NCI-H1092 (cell line): Measurements from ENCODE around the gene PRKACA.

ENCODE experiments used
- DNase-seq: peaks from one replicate; lab custom pipeline; 2025; lab: John Stamatoyannopoulos, UW

Gene PRKACA

GRCh38 chr19:14091813-14092462 is 25.6 kb downstream of the PRKACA start:
- no peak for DNase-seq

DNA sequence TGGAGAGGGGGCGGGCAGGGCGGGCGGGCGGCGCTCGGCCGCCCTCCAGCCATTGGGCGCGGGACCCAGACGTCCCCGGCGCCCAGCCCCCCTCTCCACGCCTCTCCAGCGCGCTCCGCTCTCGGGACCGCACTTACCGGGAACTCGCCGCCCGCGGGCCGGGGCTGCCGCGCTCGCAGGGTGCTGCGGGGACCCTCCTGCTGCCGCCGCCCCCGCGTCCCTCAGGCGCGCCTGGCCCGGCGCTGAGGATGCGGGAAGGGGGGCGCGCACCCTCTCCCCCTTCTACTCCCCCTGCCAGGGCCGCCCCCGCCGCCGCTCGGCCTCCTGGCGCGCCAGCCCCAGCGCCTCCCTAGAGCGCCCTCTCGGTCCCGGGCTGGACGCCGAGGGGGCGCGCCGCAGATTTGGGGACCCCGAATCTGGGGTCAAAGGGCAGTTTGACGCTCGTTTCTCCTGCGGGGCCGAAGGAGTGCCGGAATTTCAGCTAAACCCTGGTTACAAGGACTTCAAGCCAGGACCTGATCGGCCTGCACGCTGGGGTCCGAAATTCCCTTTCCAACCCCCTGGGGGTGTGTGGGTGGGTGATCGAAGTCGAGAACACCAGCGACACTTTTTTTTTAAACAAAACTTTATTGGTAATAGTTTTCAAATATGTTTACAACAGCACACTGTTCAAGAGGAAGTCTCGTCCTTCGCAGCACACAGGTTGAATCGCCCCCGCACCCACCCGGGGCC is 26.3 kb downstream of the PRKACA start:
- DNase-seq: peak; percentile 73

GRCh38 chr19:14090509-14091080 is 27.0 kb downstream of the PRKACA start, which contains the start of gene SAMD1:
SAMD1 (minus strand) TSS chr19:14090751.
- peak; percentile 73 for DNase-seq

DNA sequence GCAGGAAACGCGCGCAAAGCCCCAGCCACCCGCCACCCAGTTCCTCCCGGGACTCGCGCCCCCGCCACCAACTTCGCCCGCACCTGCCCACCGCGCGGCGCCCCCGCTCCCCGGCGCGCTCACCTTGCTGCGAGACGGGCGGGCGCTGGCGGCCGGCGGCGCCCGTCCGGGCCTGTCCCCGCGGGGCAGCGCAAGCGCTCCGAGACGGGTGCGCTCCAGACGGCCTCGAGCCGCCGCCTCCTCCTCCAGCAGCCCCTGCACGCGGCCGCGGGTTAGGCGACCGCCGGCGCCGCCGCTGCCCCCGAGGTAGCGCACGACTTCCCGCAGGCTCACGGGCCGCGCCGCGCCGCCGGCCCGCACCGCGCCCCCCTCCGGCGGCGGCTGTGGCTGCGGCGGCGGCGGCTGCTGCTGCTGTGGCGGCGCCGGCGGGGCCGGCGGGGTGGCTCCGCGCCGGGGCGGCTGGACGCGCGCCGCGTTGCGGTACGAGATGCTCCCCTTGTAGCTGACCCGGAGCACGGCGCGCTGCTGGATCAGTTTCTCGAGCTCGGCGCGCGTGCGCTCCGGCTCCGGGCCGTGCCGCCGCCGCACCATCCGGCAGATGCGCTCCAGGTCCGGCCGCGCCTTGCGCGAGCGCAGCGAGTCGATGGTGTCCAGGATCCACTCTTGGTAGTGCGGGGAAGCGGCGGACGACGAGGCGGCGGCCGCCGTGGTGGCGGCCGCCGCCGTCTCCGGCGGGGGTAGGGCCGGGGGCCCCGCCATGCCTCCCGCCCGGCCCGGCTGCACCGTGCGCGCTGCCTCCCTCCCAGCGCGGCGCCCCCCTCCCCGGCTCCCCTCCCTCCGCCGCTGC is 27.7 kb downstream of the PRKACA start:
- peak; percentile 15 for DNase-seq

- DNase-seq: no peak
Measured at GRCh38 chr19:14089412-14089661, 28.2 kb downstream of the PRKACA start.

GRCh38 chr19:14088634-14089411 is 28.7 kb downstream of the PRKACA start:
- no peak for DNase-seq

DNA sequence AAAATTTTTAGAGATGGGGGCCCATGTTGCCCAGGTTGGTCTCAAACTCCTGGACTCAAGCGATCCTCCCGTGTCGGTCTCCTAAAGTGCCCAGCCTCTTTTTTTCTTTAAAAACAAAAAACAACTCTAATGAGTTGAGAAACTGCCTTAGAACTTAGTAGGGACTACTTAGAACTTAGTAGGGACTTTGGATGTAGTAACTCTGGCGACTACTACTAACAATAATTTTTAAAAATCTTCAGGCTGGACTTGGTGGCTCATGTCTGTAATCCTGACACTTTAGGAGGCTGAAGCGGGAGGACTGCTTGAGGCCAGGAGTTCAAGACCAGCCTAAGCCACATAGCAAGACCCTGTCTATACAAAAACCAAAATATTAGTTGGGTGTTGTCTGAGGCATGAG is 31.5 kb downstream of the PRKACA start:
- DNase-seq: no peak

DNA sequence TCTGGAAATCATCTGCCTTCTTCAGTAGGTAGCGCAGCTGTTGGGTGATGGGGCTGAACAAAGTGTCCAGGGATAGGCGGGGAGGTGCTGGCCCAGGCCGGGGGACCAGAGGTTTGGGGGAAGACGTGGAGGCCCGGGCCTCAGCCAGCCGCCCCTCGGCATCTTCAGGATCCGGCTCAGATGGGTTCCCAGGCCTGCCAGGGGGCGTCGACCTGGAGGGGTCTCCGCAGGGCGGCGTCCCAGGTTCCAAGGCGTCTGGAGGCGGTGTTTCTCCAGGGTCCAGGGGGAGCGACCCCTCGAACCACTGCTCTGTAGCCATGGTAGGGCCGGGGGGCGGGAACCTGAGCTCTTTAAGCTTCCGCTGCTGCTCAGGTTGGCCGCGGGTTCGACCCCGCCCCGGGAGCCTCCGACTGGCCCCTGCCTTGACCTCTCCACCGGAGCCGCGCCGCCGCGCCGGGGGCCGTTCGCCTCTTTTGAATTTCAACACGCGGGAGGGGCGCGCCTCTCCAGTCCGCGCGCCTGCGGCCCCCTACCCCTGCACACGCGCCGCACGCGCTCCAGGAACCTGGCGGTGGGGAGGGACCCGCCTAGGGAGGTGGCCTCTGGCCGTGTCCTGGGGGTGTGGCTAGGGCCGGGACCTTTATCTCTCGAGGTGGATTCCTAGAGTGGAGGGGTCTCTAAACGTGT is 32.1 kb downstream of the PRKACA start, which contains the start of gene C19orf67:
Gene C19orf67, minus strand, starts transcription at position 475 of the 687 bp plus-strand sequence. Its CDS starts 156 bp downstream, at position 319.
- DNase-seq: no peak

DNA sequence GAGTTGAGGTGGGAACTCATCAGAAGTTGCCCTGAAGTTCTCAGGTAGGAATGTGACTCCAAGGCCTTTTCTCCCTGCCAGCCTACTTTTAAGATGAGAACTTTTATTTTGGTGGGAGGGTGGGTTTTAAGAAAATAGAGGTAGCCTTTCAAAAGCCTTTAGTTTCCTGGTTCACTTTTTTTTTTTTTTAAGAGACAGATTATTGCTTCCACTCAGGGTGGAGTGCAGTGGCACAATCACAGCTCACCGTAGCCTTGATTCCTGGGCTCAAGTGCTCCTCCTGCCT is 34.9 kb downstream of the PRKACA start:
- DNase-seq: no peak

DNA sequence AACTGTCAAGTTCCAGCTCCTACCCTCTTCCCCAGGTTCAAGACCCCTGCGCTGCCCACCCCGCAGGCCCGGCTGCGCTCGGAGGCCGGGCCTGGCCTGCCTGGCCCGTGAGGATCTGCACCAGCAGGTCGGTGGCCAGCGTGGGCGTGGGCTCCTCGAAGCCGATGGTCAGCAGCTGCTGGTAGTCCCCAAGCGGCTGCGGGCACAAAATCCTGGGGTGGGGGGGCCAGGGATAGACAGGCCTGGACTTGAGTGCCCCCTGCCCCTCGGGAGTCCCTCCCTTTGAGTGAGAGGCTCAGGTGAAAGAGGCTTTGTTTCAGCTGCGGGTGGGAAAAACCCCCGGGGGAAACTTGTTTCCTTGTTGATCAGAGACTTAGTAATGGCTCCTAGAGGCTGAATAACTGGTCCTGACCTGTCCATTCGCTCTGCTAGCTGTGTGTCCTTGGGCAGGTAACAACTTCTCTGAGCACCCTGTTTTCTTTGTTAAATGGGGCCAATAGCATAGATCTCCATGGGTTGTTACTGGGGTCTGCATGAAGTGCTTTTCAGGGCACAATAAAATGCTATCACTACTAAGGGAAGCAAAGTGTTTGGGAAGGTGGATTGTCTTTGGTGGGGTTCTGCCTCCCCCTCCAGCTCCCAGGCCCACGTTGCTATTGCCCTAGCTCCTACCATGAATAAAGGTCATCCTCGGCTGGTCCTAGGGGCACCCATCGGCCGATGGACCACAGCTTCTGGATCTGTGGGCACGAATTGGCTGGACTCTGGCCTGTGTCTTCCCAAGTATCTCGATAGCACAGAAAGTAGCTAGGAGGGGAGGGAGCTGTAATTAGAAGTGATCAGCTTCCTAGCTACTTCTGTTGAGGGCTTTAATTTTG is 35.5 kb downstream of the PRKACA start:
- no peak for DNase-seq

DNA sequence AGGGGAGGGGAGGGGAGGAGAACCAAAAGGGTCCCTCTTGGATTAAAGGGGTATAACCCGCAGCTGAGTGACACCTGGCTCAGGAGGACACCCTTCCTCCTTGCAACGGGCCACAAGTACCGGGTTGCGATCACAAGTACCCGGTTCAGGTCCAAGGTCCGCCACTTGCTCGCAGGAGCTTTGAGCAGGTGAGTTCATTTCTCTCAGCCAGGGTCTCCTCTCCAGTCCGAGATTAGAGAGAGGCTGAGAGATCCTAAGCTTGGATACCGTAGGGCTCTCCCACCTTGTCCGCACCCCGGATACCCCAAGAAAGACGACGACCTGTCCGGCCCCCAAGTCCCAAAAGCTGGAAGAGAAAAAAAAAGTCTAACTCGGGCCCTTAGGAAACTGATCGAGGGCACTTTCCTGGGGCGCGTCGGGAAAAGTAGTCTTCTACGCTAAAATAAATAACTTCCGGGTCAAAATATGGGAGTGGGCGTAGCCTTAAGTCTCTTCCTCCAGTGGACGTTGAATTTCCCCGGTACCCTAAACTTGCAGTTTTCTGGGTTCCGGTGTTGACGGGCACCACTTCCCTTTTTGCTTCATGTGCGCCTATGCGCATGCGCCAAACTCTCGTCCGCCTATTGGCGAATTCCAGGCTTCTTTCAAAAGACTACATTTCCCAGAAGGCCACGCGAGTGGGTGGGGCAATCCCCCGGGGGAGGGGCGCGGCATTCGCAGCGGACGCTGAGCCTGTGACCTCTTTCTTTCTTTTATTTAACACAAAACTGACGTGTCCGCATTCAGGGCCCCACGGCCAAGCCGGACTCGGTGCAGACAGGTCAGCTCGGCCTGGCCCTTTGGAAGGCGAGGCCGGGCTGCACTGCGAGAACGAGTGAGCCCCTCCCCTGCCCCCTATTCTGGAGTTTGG is 36.4 kb downstream of the PRKACA start:
- DNase-seq: peak; percentile 99

- DNase-seq: no peak
Measured at GRCh38 chr19:14078411-14078810, 39.2 kb downstream of the PRKACA start.

DNA sequence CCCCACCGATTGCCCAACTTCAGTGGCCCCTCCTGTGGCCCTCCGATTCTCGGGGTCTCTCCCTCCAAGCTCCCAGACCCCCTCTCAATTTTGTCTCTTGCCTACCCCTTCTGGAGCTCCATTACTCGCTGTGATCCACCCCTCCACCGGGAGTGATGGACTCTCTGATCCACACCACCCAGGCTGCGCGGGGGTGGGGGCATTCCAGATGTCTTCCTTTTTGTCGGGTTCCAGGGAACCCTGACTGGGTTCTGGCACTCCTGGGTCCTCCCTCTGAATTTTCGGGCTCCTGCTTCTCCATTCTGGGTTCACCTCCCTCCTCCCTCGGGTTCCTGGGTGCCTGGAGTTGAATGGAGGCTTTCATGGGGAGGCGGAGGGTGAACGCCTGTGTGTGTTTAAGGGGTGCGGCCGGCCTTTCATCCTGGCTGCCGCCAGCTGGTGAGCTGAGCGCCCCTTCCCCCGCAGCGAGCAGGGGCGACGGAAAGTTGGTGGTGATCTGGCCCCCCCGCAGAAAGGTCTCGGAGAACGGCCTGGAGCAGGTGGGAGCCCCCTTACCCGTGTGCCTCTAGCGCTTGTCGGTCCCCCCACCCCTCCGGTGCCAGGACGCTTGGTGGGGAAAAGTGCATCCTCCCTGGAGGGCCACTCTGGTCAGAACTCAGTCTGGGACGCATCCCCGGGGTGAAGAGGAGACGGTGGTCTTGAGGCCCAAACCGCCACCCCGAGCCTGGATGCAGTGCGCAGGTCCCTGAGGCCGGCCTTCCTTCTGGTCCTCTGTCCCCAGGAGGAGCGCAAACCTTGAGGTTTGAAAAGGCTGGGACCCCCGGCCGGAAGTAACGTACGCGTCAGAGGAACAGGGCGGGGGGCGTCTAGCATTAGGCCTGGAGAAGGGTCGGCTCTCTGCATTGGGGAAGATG is 43.4 kb downstream of the PRKACA start:
- DNase-seq: no peak

DNA sequence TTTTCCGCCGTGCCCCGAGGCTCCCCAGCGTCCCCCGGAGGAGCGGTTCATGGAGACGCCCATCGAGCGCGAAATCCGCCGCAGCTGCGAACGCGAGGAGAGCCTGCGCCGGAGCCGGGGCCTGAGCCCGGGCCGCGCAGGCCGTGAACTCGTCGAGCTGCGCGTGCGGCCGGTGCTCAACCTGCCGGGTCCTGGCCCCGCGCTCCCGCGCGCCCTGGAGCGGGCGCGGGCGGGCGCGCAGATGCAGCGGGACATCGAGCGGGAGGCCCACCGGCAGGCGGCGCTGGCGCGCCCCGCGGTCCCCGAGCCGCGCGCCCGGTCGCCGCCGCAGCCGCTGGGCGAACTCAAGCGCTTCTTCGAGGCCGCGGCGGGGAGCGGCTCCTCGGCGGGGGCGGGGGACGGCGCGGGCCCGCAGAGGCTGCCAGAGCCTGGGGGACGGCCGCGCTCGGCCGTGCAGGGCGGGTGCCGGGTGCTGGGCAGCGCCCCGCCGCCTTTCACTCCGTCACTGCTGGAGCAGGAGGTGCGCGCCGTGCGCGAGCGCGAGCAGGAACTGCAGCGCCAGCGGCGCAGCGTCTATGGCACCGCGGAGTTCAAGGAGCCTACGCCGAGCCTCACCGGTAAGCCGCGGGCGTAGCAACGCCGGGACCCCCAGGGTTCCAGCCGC is 44.2 kb downstream of the PRKACA start:
- peak; percentile 59 for DNase-seq

- peak; percentile 23 for DNase-seq
Measured at GRCh38 chr19:14072535-14073260, 44.9 kb downstream of the PRKACA start, which contains the start of gene MISP3. MISP3 (plus strand) TSS chr19:14072786; CDS start chr19:14073310, 524 bp downstream.

GRCh38 chr19:14070268-14071050 is 47.1 kb downstream of the PRKACA start:
- no peak for DNase-seq
